ENCODE results near the gene ABHD12.

Gene ABHD12

DNA sequence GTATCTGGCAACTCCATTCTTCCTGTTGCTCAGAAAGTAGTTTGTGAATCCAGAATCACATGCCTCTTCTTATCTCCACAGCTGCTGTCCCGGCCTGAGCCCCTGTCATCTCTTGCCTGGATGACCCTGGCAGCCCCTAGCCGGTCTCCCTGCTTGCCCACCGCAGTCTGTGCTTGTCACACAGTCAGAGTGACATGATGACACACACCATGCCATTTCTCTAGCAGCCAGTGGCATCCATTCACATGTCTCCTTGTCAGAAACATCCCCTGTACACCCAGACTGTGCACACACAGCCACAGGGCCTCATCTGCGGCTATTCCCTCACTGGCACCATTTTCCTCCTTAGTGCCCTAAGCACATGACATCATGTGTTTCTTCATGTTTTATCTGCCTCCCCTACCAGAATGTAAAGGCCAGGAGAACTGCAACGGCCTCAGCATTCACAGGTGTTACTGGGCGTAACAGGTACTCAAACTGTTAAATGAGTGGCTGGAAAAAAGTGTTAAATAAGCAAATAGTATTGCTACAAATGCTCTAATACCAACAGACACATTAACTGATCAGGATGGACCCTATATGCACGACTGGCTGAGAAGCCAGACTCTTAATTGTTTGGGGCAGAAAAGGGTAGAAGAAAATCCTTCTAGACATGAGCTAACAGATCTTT is 9.6 kb downstream of the ABHD12 start:
- DNase-seq (ENCODE audit: low spot score) = no peak

DNA sequence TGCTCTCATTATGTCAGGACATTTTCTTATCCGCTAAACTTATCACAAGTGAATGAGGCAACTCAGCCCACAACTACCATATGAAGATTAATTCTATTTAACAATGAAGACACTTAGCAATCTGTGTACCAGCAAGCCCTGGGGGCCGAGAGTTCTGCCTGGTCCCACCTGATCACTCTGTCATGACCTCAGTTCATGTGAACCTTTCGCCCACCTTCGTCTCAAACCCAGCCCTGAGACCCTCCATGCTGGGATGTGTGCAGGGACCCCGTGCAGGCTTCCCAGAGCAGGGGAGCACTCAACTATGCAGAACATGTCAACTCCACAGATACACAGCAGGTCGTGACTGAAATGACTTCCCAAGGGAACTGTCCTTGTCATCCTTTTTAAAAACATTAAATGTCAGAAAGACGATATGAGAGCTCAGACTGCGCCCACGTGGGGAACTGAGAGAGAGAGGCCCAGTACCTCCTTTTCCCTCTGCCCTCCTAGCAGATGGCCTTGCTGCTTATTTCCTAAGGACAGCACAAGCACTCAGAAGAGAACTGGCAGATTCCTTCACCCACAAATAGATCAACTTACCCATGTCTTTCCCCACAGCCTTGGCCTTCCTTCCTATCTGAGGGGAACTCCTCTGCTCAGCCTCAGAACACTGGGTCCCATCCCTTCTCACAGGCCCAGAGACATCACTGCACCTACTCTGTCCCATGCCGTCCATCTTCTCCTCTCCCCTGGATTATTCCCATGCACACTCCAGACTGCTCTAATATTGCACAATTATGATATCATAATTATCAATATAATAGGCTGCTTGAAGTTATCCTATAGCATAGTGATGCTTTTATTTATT is 11.5 kb downstream of the ABHD12 start:
- no peak for DNase-seq (ENCODE audit: low spot score)

DNA sequence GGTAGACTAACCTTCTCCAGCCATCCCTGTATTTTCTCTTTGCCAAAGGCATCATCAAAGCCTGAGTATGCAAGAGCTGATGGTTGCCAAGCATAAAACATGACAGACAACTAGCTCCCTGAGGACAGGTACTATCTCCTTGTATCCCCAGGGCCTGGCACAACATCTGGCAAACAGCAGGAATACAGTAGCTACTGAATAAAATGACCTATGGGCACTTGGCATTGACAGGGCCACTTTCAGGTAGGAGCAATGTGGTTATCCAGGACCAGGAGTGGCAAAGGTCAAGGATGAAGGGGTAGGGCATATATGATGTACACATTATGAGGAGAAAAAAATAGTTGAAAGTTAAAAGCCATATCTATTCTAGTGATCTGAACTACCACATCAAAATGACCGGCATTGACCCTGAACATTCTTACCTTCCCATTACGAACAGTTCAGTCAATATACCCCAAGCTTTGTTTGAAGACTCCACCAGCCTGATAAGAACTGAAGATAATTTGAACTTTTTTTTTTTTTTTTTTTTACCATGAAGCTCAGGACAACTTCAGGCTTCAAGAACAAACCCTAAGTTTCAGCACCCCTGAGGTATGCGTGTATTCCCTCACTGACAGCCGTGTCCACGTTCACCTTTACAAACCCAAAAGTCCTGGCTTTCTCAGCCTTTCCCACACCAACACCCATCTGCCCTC is 12.3 kb downstream of the ABHD12 start:
- DNase-seq (ENCODE audit: low spot score) = no peak

DNA sequence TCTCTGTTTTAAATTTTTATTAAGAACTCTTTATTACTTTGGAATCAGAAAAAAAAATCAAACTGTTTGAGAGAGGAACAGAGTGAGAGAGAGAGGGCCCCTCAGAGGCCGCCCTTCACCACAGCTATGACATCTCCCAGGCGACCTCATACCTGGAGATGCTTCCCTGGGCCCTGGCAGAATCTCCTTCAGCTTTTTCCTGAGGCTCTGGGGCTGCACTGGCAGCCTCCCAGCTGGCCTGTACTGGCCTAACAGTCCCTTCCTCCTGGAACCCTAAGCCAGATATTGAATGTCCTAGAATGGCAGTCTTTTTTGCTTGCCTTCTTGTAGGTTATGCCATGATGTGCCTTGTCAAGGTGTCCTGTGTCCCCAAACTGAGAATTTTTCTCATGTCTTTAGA is 13.7 kb downstream of the ABHD12 start:
- no peak for DNase-seq (ENCODE audit: low spot score)

DNA sequence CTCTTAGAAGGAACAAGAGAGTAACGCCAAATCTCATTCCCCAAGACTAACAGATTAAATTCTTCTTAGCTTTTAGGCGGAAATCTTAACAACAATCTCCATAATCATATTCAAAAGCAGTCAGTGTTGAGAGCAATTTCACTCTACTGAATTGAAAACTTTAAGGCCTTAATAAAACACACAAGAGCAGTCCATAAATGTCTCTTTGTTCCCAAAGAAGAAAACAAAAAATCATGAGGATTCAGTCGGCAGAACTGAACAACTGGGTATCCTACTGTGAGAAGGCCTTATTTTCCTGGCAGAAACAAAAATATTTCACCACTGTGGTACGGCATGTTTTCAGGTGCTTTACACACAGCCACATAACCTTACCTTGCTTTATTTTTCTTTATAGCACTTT is 14.4 kb downstream of the ABHD12 start:
- DNase-seq (ENCODE audit: low spot score) = no peak

DNA sequence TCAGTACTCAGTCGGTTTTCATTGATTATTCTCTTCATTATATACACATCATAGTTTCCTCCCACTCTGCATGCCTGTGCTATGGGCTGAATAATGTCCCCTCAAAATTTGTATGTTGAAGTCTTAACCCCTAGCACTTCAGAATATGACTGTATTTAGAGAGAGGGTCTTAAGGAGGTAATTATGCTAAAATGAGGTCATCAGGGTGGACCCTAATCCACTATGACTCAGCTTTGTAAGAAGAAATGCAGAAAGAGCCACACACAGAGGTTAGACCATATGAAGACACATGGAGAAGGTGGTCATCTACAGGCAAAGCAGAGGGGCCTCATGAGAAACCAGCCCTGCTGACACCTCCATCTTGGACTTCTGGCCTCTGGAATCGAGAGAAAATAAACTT is 15.8 kb downstream of the ABHD12 start:
- DNase-seq (ENCODE audit: low spot score) = no peak

DNA sequence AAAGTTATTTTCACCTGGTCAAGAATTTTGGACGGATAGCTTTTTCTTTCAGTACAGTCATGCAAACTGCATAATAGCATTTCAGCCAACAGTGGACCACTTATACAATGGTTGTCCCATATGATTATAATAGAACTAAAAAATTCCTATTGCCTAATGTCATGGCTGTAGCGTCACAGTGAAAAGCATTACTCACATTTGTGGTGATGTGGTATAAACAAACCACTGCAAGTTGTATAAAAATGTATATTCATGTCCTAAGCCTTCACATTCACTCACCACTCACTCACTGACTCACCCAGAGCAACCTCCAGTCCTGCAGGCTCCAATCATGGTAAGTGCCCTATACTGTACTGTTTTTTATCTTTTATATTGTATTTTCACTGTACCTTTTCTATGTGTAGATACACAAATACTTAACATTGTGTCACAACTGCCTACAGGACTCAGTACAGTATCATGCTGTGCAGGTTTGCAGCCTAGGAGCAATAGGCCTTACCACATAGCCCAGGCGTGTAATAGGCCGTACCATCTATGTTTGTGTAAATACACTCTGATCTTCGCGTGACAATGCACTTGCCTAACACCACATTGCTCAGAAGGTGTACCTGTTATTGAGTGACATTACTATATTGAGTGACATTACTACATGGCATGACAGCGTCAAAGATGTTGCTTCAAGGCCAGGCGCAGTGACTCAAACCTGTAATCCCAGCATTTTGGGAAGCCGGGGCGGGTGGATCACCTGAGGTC is 17.9 kb downstream of the ABHD12 start:
- no peak for DNase-seq (ENCODE audit: low spot score)

DNA sequence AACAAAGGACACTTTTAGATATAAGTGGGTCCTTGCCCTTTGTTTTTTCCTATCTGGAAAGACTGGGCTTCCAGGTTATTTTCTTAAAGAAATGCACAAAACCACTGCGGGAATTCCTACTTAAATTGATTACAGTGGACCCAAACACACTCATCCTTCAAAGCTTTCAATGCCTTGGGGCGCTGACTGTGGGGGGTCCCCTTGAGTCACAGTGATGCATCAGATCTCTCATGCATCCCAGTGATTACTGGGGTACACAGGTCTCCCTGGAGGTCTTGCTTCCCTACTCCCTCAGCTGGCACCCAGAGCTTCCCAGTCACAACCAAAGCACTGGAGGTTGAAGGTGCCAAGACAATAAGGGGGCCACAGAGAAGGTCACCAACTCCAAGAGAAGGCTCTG is 20.7 kb downstream of the ABHD12 start:
- DNase-seq (ENCODE audit: low spot score) = no peak

DNA sequence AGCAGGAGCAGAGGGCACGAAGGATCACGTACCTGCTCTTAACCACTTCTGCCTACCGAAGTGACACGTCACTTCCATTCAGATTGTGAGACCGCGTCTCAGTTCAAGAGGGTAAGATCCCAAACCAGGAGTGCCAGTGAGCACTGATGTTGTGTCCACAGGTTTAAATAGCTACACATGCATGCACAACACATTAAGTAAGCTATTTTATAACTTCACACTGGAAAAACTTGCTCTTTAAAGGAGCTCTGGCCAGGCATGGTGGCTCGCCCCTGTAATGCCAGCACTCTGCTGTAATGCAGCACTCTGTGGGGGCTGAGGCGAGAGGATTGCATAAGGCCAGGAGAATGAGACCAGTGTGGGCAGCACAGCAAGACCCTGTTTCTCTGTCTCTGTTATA is 21.1 kb downstream of the ABHD12 start:
- no peak for DNase-seq (ENCODE audit: low spot score)

DNA sequence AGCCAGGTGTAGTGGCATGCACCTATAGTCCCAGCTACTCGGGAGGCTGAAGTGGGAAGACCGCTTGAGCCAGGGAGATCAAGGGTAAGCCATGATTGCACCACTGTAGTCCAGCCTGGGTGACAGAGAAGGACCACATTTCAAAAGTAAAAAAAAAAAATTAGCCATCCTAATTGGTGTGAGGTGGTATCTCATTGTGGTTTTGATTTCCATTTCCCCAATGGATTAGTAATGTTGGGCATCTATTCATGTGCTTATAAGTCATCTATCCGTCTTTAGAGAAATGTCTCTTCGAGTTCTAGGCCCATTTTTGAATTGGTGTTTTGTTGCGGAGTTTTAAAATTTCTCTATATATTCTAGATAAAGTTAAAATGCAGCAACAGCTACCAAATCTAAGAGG is 21.7 kb downstream of the ABHD12 start:
- no peak for DNase-seq (ENCODE audit: low spot score)

DNA sequence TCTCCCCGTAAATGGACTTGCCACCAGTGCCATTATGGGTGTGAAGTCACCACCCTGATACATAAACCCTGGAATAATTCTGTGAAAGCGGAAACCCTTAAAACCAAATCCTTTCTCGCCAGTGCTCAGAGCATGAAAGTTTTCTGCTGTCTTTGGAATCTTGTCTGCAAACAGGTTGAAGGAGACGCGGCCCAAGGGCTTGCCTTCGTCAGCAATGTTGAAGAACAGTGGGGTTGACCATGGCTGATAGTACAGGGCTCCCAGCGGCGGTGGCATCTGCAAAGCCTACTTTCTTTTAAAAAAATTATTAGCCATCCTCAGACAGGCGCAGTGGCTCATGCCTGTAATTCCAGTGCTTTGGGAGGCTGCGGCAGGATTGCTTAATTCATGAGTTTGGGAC is 22.1 kb downstream of the ABHD12 start:
- no peak for DNase-seq (ENCODE audit: low spot score)

DNA sequence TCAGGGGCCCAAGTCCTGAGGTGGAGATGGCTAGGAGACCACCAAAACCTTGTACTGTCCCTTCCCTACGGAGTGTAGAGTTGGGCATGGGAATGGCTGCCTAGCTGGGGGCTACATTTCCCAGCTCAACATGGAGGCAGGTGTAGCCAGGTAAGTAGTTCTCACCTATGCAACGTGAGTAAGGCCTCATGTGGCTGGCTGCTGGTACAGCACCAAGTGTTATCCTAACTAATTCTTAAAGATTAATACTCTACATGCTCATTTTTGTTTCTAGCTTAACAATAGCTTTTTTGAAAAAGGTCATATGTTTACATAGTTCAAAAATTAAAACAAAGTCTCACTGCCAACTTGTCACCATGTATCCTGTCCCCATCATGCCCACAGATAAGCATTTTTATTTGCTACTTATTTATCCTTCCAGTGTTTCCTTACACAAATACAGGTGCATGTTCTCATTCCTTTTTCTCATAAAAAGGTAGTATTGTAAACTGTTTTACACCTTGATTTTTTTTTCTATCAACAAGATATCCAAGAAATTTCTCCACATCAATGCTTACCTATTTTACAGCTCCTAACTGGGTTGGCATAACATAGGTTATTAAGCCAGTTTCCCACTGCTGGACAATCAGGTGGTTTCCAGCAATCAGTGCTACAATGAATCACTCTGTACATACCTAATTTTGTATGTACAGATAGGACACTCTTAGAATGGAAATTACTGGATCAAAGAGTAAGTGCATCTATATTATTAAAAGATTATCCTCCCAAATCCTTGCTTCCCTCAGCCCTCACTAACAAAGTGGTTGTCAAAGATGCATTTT is 25.5 kb downstream of the ABHD12 start:
- no peak for DNase-seq (ENCODE audit: low spot score)

DNA sequence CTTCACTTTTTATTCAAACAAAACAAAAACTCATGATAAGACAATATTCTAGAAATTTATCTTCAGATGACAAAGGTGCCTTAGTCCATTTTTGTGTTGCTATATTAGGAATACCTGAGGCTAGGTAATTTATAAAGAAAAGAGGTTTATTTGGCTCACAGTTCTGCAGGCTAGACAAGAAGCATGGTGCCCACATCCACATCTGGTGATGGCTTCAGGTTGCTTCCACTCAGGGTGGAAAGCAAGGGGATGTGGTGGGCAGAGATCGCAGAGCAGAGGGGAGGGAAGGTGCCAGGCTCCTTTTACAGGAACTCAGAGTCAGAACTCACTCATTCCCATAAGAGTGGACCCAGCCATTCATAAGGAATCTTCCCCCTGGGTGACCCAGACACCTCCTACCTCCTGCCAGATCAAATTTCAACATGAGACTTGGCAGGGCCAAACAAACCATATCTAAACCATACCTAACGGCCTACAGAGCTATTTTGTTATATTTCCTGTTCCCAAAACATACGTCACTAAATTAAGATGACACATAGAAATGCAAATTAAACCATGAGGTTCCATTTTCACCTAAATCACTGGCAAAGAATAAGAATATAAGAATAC is 26.4 kb downstream of the ABHD12 start:
- no peak for DNase-seq (ENCODE audit: low spot score)

DNA sequence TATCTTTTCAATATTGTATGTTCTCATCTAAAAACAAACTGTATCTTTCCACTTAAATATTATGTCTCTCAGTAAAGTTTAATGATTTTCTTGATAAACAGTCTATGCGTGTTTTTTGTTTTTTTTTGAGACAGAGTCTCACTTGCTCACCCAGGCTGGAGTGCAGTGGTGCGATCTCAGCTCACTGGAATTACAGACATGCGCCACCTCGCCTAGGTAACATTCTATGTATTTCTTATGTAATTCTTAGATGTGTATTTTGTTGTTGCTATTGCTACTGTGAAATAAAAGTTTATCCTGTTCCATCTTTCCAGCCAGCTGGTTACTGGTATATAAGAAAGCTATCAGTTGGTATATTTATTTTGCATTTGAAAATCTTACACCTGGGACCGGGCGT is 29.4 kb downstream of the ABHD12 start:
- DNase-seq (ENCODE audit: low spot score) = no peak

DNA sequence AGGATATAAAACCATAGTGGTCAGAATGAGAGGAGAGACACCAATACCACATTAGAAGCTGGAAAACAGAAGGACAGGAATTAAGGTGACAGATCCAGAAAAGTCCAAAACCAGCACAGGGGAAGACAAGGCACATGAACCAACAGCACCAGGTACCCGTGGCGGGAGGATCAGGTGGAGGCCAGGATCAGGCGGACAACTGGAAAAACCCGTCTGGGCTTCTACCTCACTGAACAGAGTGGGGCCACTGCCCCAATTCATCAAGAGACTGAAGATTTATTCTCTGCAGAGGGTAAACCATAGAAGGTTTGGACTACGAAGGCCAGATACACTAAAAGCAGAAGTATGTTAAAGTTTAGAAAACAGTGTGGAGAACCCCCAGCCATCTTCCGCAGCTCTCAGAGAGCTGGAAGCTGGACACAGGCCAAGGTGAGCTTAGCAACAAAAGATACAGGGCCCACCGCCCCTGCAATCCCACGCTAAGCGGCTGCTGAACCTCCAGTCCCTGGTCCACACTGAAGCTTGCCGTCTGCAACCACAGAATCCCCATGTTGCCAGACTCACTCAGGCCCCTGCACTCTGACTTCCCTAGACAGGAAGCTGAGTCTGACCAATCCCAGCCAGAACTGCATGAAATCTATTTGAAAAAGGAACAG is 29.9 kb downstream of the ABHD12 start:
- no peak for DNase-seq (ENCODE audit: low spot score)

DNA sequence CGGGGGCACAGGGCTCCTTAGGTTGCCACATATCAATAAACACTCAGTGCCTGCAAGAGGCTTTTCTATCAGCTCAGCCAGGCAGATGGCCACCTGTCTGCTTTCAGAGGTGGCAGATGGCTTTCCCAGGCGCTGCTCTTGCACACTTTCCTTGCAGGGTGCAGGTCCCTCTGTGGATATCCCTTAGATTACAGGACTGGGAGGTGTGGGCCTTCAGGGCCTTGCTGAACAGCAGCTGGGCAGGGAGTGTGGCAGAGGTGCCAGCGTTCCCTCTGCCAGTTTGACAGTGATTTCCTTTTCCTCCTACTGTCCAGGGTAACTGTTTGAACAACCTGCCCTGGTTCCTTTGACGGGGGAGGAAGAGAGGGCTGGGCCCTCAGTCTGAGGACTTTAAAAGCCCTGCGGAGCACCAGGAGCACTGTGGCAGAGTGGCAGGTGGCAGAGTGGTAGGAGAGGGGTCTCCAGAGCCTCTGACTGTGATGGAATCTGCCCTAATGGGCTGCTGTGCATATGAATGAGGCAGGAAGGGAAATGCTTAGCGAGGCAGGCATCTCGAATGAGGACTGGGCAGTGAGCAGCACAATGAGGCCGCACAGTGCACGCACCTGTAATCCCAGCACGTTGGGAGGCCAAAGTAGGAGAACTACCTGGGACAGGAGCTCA is 34.2 kb downstream of the ABHD12 start:
- no peak for DNase-seq (ENCODE audit: low spot score)

DNA sequence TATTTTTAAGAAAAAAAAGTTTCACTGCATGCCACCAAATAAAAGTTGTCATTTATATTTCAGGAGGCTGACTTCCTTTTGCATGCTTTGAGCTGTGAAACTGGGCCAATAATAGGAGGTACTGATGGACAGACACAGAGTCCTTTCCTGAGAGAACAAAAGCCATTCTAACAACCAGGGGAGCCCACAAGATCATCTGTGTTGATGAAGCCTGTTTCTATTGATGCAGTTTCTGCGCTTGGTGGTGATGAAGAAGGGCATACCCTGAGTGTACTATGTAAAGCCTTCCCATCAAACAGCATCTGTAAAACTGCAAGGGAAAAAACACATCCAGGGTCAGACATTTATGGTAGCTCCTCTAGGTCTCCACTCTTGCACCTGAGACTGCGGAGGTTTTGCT is 34.8 kb downstream of the ABHD12 start:
- no peak for DNase-seq (ENCODE audit: low spot score)

DNA sequence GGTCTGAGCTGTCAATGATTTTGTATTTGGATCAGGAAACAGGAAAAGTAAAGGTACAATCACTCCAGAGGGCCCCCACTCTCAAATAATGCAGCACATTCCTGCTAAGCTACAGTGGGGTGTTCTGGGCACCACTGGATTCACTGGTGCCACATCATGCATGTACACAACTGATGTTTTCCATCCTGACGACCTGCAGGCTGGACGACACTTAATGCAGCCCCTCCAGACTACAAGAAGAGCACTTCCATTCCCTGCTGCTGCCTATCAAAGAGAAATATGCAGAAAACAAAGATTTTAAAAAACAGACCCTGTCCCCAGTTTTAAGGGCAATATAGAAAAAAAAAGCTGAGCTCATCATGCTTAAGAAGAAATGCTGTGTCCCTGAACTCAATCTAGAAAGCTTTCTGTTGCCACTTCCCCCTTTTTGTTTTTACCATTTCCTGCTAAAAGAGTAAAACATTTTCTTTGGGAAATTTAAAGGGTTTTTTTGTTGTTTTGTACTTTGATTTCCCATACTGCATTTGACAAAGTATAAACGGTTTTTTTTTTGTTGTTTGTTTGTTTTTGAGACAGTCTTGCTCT is 35.5 kb downstream of the ABHD12 start:
- no peak for DNase-seq (ENCODE audit: low spot score)

All from LoVo (cell line).